GM10248 (cell line): ENCODE results near the gene CNTRL.

Experiments used
- CTCF ChIA-PET: fragments of 300-600 bp; sonication (Branson Sonifier 250); formaldehyde crosslinking; extraction: SDS; loops from one replicate; lab custom pipeline; 2021; ENCODE audit warnings: antibody characterized with exemption; lab: Yijun Ruan, JAX
- POLR2A ChIA-PET: fragments of 350-650 bp; sonication (Branson Sonifier 250); formaldehyde crosslinking; extraction: SDS; loops from one replicate; lab custom pipeline; 2020; ENCODE audit warnings: antibody characterized with exemption; lab: Yijun Ruan, JAX
- DNase-seq: peaks from one replicate; pipeline ENCODE4 v3.0.0; 2012; ENCODE audit errors: extremely low spot score
- TF ChIP-seq, protein P1 (sequence below): IDR thresholded peaks from 2 replicates; pipeline ENCODE4 v1.5.1; 2012; ENCODE audit warnings: mild to moderate bottlenecking, low read depth; ENCODE audit errors: extremely low read depth, missing control alignments, control extremely low read depth

CNTRL gene

DNA sequence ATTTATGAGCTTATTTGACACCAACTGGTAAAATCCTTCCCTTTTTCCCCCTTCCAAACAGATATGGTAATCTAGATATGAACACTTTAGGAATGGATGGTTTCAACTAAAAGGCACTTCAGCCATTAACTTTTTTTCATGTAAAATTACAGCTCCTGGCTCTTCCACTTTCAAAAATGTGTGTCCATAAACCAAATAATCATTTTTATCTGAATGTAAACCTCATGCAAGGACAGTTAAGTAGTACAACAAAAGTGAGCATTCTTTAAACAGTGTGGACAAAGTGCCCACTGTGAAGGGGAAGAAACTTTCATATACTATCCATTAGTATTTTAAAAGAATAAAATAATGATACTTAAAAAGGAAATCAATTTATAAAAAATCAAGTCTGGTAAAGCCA, 109.7 kb downstream of the CNTRL start:
- ChIA-PET POLR2A (interaction anchor here (1.1 kb wide), 1 partner anchor 8 kb away, joined by 3 read pairs; no protein-coding TSS in a partner anchor), CTCF (interaction anchor here (0.9 to 5.3 kb wide), 5 partner anchors 9 to 64 kb away, joined by 3 to 37 read pairs (median 4); no protein-coding TSS in a partner anchor)
- TF ChIP-seq, protein P1, sequence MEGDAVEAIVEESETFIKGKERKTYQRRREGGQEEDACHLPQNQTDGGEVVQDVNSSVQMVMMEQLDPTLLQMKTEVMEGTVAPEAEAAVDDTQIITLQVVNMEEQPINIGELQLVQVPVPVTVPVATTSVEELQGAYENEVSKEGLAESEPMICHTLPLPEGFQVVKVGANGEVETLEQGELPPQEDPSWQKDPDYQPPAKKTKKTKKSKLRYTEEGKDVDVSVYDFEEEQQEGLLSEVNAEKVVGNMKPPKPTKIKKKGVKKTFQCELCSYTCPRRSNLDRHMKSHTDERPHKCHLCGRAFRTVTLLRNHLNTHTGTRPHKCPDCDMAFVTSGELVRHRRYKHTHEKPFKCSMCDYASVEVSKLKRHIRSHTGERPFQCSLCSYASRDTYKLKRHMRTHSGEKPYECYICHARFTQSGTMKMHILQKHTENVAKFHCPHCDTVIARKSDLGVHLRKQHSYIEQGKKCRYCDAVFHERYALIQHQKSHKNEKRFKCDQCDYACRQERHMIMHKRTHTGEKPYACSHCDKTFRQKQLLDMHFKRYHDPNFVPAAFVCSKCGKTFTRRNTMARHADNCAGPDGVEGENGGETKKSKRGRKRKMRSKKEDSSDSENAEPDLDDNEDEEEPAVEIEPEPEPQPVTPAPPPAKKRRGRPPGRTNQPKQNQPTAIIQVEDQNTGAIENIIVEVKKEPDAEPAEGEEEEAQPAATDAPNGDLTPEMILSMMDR, result no peak
- DNase-seq, result no peak

DNA sequence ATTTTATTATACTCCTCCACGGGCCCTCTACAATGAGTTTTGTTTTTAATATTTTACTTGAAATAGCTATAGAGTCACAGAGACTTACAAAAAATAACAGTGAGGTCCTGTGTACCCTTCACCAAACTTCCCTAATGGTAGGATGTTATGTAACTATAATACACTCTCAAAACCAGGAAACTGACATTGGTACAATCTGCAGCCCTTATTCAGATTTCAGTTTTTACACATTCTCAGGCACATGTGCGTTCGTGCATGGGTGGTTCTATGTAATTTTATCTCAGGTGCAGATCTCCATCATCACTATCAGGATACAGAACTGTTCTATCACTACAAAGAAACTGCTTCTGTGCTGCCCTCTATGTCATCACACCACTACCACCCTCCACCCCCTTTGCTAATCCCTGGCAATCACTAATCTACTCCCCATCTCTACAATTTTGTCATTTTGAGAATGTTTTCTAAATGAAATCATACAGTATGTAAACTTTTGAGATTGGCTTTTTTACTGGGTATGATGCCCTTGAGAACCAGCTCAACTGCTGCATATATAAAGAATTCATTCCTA, 110.5 kb downstream of the CNTRL start:
- DNase-seq, result no peak
- POLR2A ChIA-PET, result interaction anchor here (0.9 kb wide), 1 partner anchor 12 kb away, joined by 3 read pairs; no protein-coding TSS in a partner anchor
- CTCF ChIA-PET, result interaction anchor here (0.8 to 5.3 kb wide), 7 partner anchors 10 to 28 kb away, joined by 3 to 37 read pairs (median 7); partner anchors contain the start of gene RAB14
- TF ChIP-seq, protein P1, result no peak

DNA sequence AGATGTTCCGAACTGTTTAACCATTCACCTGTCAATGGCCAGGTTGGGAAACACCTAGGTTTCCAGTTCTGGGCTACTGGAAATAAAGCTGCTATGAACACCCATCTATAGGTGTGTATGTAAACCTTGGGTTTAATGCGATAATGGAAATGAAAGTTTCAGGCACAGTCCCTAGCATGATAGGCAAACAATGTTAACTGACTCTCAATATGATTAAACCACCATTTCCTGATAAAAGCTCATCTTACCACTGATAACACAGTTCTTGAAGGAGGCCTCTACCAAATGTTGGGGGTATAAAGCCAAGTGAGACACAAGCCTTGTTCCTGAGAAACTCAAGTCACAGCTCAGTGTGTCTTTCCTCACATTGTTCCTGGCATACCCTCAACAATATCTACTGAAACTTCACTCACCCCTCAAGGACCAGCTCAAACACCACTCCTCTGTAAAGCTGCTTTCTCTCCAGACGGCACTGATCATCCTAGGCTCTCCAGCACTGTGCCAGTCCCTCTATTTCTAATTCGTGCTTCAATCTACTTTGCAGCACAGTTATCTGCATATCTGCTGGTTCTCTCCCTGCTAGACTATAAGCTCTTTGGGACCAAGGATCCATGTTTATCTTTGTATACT, 111.1 kb downstream of the CNTRL start:
- DNase-seq, result no peak
- ChIA-PET CTCF (interaction anchor here (0.8 to 5.3 kb wide), 8 partner anchors 10 to 42 kb away, joined by 3 to 37 read pairs (median 6); partner anchors contain the start of gene RAB14), POLR2A (interaction anchor here (0.9 kb wide), 1 partner anchor 12 kb away, joined by 3 read pairs; no protein-coding TSS in a partner anchor)
- TF ChIP-seq, protein P1, result no peak

DNA sequence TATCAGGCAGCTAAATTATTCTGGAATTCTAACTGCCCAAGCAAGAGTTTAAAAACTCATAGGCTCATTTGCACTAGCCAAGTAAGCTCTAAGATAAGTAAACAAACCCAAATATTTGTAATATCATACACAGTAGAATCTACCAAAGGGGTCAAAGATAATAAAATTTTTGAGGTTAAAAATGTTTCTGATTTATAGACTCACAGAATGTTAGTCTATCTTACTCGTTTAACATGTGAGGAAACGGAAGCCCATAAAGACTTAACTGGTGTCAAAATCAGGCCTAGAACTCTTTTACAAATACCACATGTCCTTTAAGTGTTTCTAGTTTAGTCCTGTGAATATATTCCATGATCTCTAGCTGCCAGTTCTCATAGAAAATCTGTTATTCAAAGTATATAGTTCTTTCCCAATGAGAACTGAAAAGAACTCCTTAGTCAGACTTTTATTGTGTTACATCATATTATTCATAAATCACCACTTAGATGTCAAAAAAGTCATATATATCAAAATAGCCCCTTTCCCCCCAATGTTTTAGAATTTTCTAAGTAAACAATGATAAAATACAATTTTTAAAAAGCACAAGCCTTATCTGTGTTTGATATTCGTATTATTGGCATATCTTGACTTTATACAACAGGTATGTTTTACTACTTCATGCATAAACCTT, 113.0 kb downstream of the CNTRL start:
- ChIA-PET POLR2A (no interaction called here), CTCF (interaction anchor here (3.3 to 5.3 kb wide), 4 partner anchors 12 to 25 kb away, joined by 12 to 37 read pairs (median 20); partner anchors contain the start of gene RAB14)
- DNase-seq, result no peak
- TF ChIP-seq, protein P1, result no peak

GRCh38 chr9:121189006-121189405, 114.3 kb downstream of the CNTRL start:
- TF ChIP-seq, protein P1, result no peak
- CTCF ChIA-PET, result interaction anchor here (1.2 to 4.2 kb wide), 2 partner anchors 11 to 29 kb away, joined by 3 to 24 read pairs; partner anchors contain the start of gene RAB14
- DNase-seq, result no peak
- POLR2A ChIA-PET, result no interaction called here

- POLR2A ChIA-PET, result no interaction called here
- CTCF ChIA-PET, result interaction anchor here (1.2 to 4.2 kb wide), 2 partner anchors 11 to 30 kb away, joined by 3 to 24 read pairs; partner anchors contain the start of gene RAB14
Measured at GRCh38 chr9:121189660-121190059, 114.9 kb downstream of the CNTRL start.

More at GRCh38 chr9:121189660-121190059, 114.9 kb downstream of the CNTRL start:
- TF ChIP-seq, protein P1, result no peak
- no peak for DNase-seq
